T follicular helper cell (primary cell): Measurements from ENCODE around the gene DPF3.

ENCODE experiments used
- DNase-seq: peaks from one replicate; pipeline ENCODE4 v3.0.0-alpha.2; 2020; ENCODE audit warnings: low read depth

Gene DPF3

GRCh38 chr14:72615451-72616121 lies 278.3 kb downstream of the DPF3 start:
- no peak for DNase-seq

GRCh38 chr14:72614891-72615415 lies 278.9 kb downstream of the DPF3 start:
- DNase-seq = no peak

- no peak for DNase-seq
Measured at GRCh38 chr14:72614365-72614764, 279.5 kb downstream of the DPF3 start.

- DNase-seq = no peak
Measured at GRCh38 chr14:72613975-72614319, 280.0 kb downstream of the DPF3 start.

GRCh38 chr14:72613231-72613974 lies 280.5 kb downstream of the DPF3 start:
- DNase-seq = no peak

GRCh38 chr14:72612041-72612440 lies 281.9 kb downstream of the DPF3 start:
- DNase-seq = no peak

- DNase-seq = no peak
Measured at GRCh38 chr14:72611506-72611905, 282.4 kb downstream of the DPF3 start.

GRCh38 chr14:72610831-72611200 lies 283.1 kb downstream of the DPF3 start:
- DNase-seq = no peak

GRCh38 chr14:72610096-72610830 lies 283.6 kb downstream of the DPF3 start:
- DNase-seq = no peak

GRCh38 chr14:72609205-72609916 lies 284.5 kb downstream of the DPF3 start:
- no peak for DNase-seq

- no peak for DNase-seq
Measured at GRCh38 chr14:72608391-72609204, 285.3 kb downstream of the DPF3 start.

- DNase-seq = no peak
Measured at GRCh38 chr14:72607386-72608130, 286.3 kb downstream of the DPF3 start.

GRCh38 chr14:72606879-72607278 lies 287.0 kb downstream of the DPF3 start:
- DNase-seq = no peak

- DNase-seq = no peak
Measured at GRCh38 chr14:72605921-72606220, 288.0 kb downstream of the DPF3 start.

- no peak for DNase-seq
Measured at GRCh38 chr14:72605096-72605920, 288.6 kb downstream of the DPF3 start.

GRCh38 chr14:72604133-72604532 lies 289.8 kb downstream of the DPF3 start:
- no peak for DNase-seq

GRCh38 chr14:72603639-72604038 lies 290.3 kb downstream of the DPF3 start:
- no peak for DNase-seq

- DNase-seq = no peak
Measured at GRCh38 chr14:72600551-72601330, 293.2 kb downstream of the DPF3 start.
